Left ventricle myocardium inferior (tissue), 1 donor: ENCODE data around the gene BCL2L1. TPM values are rescaled to one million over a fixed set of nuclear protein-coding genes. Genes with fewer than 3 reads are reported as not detected.

Experiments used
- DNase-seq: peaks from one replicate; pipeline ENCODE4 v3.0.0-alpha.2; 2020
- H3K27ac ChIP-seq: fragments of 200-600 bp; replicated peaks from 2 replicates; pipeline ENCODE4 v1.8.0; 2021
- H3K27me3 ChIP-seq: fragments of 200-600 bp; 2 replicates; pipeline ENCODE4 v1.8.0; 2021; ENCODE audit warnings: low read depth
- H3K36me3 ChIP-seq: fragments of 200-600 bp; 2 replicates; pipeline ENCODE4 v1.8.0; 2021
- H3K4me1 ChIP-seq: fragments of 200-600 bp; 2 replicates; pipeline ENCODE4 v1.8.0; 2021
- H3K4me3 ChIP-seq: fragments of 200-600 bp; 2 replicates; pipeline ENCODE4 v1.8.0; 2021; ENCODE audit warnings: mild to moderate bottlenecking, moderate library complexity
- H3K9me3 ChIP-seq: fragments of 200-600 bp; replicated peaks from 2 replicates; pipeline ENCODE4 v1.8.0; 2021
- intact Hi-C: fragments of 100-400 bp; cut with micrococcal nuclease; formaldehyde crosslinking; loops from one replicate; pipeline ENCODE4 v1.11.0; 2022
- total RNA-seq: library from RNA; stranded (reverse); fragmentation: NEBNext Ultra II Directional; extraction: Animal tissue kit (Norgen Biotek cat#: 25700); gene quantifications from one replicate; pipeline ENCODE4 v1.2.1, GENCODE V29; 2021
- TF ChIP-seq, protein P1 (sequence below): fragments of 200-600 bp; IDR thresholded peaks from 2 replicates; pipeline ENCODE4 v1.8.0; 2021; ENCODE audit warnings: antibody characterized with exemption, mild to moderate bottlenecking, borderline replicate concordance
- donor health status: DM: no; HTN: yes; CAD: no; lungs with severe emphysema.

The BCL2L1 gene
- total RNA-seq, 1 donor from 2014 or later = 53.2 TPM

DNA sequence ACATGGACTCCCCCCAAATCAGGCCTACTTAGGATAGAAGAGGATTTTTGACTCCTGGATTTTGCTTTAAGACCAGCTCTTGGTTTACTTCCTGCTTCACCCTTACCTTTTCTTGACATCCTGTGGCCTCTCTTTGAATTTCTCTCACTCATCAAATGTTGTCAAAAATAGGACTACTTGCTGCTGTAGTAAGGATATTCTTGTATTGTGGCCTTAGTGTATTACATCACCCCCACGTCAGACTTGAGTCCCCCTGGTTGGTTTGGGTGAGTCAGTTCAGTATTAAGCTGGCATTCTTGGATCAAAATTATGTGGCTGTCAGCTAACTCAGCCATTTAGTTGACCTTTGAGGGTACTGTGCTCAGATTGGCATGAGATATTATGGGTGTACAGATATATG is 17.5 kb upstream of the BCL2L1 start:
- Histone ChIP-seq H3K27ac (no peak overlapping the region), H3K27me3 (no peaks in the 10 kb centered on the region), H3K4me3 (no peak overlapping the region), H3K4me1 (peaks cover 14% of the 10 kb centered on the region), H3K9me3 (no peaks in the 10 kb centered on the region), H3K36me3 (no peaks in the 10 kb centered on the region)
- intact Hi-C loops = no loop called here
- TF ChIP-seq, protein P1, sequence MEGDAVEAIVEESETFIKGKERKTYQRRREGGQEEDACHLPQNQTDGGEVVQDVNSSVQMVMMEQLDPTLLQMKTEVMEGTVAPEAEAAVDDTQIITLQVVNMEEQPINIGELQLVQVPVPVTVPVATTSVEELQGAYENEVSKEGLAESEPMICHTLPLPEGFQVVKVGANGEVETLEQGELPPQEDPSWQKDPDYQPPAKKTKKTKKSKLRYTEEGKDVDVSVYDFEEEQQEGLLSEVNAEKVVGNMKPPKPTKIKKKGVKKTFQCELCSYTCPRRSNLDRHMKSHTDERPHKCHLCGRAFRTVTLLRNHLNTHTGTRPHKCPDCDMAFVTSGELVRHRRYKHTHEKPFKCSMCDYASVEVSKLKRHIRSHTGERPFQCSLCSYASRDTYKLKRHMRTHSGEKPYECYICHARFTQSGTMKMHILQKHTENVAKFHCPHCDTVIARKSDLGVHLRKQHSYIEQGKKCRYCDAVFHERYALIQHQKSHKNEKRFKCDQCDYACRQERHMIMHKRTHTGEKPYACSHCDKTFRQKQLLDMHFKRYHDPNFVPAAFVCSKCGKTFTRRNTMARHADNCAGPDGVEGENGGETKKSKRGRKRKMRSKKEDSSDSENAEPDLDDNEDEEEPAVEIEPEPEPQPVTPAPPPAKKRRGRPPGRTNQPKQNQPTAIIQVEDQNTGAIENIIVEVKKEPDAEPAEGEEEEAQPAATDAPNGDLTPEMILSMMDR = no peak
- DNase-seq = no peak

GRCh38 chr20:31739550-31739977 is 16.9 kb upstream of the BCL2L1 start:
- intact Hi-C loops = no loop called here
- Histone ChIP-seq H3K27ac (peak overlapping the region; percentile 89), H3K36me3 (no peaks in the 10 kb centered on the region)

DNA sequence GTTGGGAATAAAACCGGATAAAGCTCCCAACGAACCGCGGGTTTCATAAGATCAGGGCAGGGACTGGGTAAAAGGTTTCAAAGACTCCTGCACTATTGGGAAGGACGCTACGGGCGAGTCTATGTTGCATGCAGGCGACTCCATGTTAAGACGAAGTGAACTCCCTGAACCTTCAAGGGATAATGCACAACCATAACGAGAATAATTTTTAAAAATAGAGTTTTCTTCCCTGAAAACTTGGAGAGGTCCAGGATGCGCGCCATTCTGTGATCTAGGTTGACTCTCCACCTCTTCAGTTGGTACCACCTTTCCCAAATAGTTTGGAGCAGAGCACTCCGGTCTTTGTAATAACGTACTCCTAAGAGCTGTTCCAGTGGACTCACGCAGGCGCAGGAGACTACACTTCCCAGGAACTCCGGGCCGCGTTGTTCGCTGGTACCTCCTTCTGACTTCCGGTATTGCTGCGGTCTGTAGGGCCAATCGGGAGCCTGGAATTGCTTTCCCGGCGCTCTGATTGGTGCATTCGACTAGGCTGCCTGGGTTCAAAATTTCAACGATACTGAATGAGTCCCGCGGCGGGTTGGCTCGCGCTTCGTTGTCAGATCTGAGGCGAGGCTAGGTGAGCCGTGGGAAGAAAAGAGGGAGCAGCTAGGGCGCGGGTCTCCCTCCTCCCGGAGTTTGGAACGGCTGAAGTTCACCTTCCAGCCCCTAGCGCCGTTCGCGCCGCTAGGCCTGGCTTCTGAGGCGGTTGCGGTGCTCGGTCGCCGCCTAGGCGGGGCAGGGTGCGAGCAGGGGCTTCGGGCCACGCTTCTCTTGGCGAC is 16.3 kb upstream of the BCL2L1 start, which contains the start of gene TPX2:
Gene TPX2, plus strand, starts transcription at position 562 of the 821 bp plus-strand sequence. CDS start 18,187 bp downstream, outside the sequence.
- intact Hi-C loops = no loop called here
- Histone ChIP-seq H3K27ac (peak within 1 kb of the TSS; percentile 89), H3K27me3 (no peaks in the 10 kb centered on the region), H3K36me3 (no peaks in the 10 kb centered on the region), H3K4me3 (peak within 1 kb of the TSS; percentile 83), H3K4me1 (peaks cover 14% of the 10 kb centered on the region), H3K9me3 (no peaks in the 10 kb centered on the region)
- peak; percentile 93 for DNase-seq
- TF ChIP-seq, protein P1 = peak; percentile 39

More at GRCh38 chr20:31739550-31739977, 16.9 kb upstream of the BCL2L1 start:
- no peaks in the 10 kb centered on the region for H3K9me3 ChIP-seq
- no peak for DNase-seq
- H3K4me1 ChIP-seq = peaks cover 14% of the 10 kb centered on the region
- H3K27me3 ChIP-seq = no peaks in the 10 kb centered on the region
- H3K4me3 ChIP-seq = peak overlapping the region; percentile 83
- TF ChIP-seq, protein P1 = no peak

DNA sequence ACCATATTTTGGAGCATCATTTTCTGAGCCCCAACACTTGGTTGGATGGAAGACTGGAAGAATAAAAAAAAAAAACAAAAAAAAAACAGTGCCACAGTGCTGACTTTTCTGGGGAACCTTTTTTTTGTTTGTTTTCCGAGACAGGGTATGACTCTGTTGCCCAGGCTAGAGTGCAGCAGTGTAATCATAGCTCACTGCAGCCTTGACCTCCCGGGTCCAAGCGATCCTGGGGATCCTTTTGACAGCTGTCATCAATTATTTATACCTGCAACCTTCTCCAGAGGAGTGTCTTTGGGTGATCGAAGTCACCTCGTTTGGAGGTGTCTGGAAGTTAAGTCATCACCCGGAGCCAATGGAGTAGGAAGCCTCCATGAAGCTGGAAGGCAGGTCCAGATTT is 8.7 kb upstream of the BCL2L1 start:
- H3K27ac ChIP-seq = no peak overlapping the region
- H3K4me3 ChIP-seq = no peak overlapping the region
- intact Hi-C loops = no loop called here
- no peaks in the 10 kb centered on the region for H3K36me3 ChIP-seq
- no peaks in the 10 kb centered on the region for H3K9me3 ChIP-seq
- no peaks in the 10 kb centered on the region for H3K4me1 ChIP-seq
- H3K27me3 ChIP-seq = no peaks in the 10 kb centered on the region
- DNase-seq = no peak
- TF ChIP-seq, protein P1 = no peak

- Histone ChIP-seq H3K4me1 (peaks cover 48% of the 10 kb centered on the region), H3K27me3 (no peaks in the 10 kb centered on the region), H3K4me3 (peak overlapping the region; percentile 85), H3K27ac (peak overlapping the region; percentile 99), H3K9me3 (no peaks in the 10 kb centered on the region), H3K36me3 (peaks cover 22% of the 10 kb centered on the region)
- TF ChIP-seq, protein P1 = peak; percentile 94
- intact Hi-C loops = loop anchor here (2.0 to 5.0 kb wide), 2 partner anchors 51 to 63 kb away; no protein-coding TSS in a partner anchor
- peak; percentile 99 for DNase-seq
Observed at GRCh38 chr20:31723319-31724078, 831 bp upstream of the BCL2L1 start.
